ENCODE results near the gene COL18A1.
A peak's percentile ranks its signal among the peaks of the same experiment; 100 is the strongest.

Gene COL18A1

DNA sequence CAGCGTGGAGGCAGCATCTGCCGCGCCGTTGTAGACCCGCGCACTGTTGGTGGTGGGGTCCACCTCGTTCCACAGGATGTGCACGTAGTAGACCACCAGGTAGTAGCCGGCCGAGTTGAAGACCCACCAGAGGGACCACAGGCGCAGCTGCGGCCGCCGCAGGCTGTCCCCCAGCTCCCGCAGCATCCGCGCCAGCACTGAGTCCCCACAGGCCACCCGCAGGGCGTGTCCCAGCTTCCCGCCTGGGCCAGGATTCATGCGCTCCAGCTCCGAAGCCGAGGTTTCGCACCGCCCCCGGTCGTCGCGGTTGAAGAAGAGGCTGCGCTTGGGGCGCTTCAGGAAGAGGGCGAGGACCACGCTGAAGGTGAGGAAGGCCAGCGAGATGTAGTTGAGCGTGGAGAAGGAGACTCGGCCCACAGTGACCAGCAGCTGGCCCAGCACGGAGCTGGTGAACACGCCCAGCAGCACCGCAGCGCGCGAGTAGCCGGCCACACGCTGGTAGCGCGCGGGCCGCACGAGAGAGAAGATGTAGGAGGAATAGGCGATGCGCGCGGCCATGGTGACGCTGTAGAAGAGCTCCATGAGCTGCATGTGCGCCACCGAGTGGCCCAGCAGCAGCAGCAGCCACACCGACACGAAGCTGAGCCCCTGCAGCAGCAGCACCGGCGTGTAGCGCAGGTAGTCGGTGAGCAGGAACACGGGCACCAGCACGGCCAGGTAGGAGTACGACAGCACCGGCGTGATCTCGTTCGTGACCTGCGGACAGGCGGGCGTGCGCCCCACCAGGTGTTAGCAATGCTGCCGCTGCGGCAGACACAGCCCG lies 126.6 kb downstream of the COL18A1 start:
- H3K9me3 Mint-ChIP-seq: no peaks in the 10 kb centered on the region
- H3K4me3 Mint-ChIP-seq: no peak overlapping the region
- peaks cover 32% of the 10 kb centered on the region for H3K36me3 Mint-ChIP-seq
- H3K4me1 Mint-ChIP-seq: peaks cover 18% of the 10 kb centered on the region
- CTCF ChIA-PET: no interaction called here
- peak overlapping the region; percentile 28 for H3K27ac Mint-ChIP-seq
- DNase-seq: no peak
- H3K27me3 Mint-ChIP-seq: no peaks in the 10 kb centered on the region

DNA sequence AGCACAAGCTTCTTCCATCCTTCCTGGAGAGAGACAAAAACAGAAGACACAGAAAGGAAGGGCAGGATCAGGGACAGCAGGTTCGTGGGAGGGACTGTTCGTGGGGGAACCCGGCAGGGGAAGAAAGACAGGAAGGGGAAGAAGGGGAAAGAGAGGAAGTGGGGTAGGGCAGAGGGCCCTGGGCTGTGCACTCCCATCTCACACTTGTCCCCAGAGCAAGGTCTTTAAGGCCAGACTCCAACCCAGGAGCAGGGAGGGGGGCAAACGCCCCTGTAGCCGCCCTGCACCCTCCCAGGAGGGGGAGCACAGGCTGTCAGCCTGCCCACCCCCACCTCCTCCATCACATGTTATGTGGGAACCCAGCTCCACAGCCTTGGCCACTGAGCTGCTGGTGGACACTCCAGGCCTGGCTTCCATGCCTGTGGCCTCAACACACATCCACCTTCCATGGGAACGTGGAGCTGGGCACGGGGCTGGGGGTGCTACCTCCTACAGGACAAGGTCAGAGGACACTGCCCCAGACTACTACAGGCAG lies 127.9 kb downstream of the COL18A1 start:
- peak overlapping the region; percentile 93 for H3K27ac Mint-ChIP-seq
- H3K4me3 Mint-ChIP-seq: no peak overlapping the region
- peaks cover 18% of the 10 kb centered on the region for H3K4me1 Mint-ChIP-seq
- peaks cover 28% of the 10 kb centered on the region for H3K36me3 Mint-ChIP-seq
- DNase-seq: no peak
- CTCF ChIA-PET: no interaction called here
- H3K27me3 Mint-ChIP-seq: no peaks in the 10 kb centered on the region
- no peaks in the 10 kb centered on the region for H3K9me3 Mint-ChIP-seq

DNA sequence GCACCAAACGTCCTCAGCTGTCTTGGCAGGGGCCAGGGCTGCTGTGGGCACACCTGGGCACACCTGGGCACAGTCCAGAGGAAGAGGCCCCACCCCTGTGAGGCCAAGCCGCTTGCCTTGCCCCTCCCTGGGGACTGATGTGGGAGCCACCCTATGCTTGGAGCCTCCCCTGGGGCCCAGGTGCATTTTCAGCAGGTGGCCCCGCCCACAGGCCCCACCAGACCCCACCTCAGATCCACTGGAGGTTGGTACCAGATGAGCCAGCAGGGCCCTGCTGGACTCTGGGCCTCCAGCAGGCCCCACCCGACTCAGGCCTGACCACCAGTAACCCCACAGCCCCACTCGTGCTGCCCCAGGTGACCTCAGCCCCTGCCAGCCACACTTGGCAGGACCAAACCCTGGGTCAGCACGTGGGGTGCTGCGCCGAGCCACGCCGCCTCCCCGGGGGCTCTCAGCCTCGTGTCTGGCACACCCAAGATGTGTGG lies 128.4 kb downstream of the COL18A1 start:
- H3K36me3 Mint-ChIP-seq: peaks cover 25% of the 10 kb centered on the region
- H3K9me3 Mint-ChIP-seq: no peaks in the 10 kb centered on the region
- no peaks in the 10 kb centered on the region for H3K27me3 Mint-ChIP-seq
- peak; percentile 20 for DNase-seq
- CTCF ChIA-PET: no interaction called here
- no peak overlapping the region for H3K4me3 Mint-ChIP-seq
- peak overlapping the region; percentile 93 for H3K27ac Mint-ChIP-seq
- peaks cover 18% of the 10 kb centered on the region for H3K4me1 Mint-ChIP-seq

DNA sequence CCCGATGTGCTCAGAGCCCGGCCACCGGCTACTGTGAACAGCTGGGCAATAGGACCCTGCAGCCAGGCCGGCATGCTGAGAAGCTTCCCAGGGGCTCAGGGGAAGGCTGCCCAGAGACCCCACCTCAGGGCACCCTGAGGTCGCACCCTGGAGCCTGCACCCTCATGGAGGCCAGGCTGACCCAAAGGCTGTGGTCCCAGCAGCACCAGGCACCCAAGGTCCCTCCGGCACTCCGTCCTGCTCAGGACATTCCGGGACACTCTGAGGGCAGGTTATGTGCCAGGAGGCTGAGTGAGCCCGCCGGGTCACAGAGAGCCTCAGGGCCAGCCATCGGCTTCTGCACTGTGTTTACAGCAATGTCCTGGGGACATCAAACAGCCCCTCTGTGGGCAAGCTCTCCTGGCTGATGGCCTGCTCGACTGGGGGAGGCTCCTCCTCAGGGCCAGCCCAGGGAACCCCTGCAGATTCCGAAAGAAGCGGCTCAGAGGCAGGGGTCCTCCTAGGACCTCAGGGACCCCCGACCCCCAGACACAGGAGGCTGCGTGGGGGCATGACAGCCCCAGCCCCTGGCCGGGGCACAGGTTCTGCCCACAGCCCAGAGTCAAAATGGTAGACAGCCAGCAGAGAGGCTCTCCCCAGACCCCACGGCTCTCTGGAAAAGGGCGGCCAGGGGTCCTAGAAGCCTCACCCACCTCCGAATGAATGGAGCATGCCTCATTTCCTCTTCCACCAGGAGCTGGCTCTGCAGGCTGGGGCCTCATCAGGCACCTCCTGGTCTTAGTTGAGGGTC lies 129.1 kb downstream of the COL18A1 start:
- Mint-ChIP-seq H3K27ac (no peak overlapping the region), H3K9me3 (no peaks in the 10 kb centered on the region), H3K4me3 (no peak overlapping the region), H3K27me3 (no peaks in the 10 kb centered on the region), H3K36me3 (peaks cover 25% of the 10 kb centered on the region), H3K4me1 (peaks cover 18% of the 10 kb centered on the region)
- CTCF ChIA-PET: no interaction called here
- DNase-seq: peak; percentile 10

DNA sequence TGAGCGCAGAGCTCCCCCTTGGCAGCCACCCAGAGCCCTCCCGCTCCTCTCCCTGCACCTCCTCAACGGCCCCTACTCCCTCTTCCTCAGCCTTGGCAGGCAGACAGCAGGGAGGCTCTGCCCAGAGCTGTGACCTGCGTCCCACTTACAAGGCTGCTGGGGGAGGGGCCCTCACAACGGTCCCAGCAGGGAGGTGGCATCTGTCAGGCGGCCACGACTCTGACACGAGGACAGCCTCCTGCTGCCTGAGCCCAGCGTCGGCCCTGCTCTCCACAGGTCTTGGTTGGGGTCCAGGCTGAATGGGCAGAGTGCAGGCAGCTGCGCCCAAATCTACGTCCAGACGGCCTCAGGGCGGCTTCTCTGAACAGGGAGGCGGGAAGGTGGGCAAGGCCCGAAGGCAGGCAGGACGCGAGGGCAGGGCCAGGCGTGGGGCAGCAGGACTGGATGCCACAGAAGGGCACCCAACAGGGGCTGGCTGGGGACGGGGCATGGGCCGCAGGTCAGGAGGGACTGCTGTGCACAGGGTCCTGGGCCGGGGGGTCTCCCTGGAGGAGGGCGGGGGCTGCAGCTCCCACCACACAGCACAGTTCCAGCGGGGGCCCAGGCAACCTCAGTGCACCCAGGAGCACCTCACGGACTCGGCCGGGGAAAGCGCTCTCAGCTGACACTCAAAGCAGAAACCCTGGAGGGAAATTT lies 129.8 kb downstream of the COL18A1 start:
- no peak for DNase-seq
- Mint-ChIP-seq H3K9me3 (no peaks in the 10 kb centered on the region), H3K36me3 (peaks cover 25% of the 10 kb centered on the region), H3K4me1 (peaks cover 20% of the 10 kb centered on the region), H3K27ac (no peak overlapping the region), H3K4me3 (no peak overlapping the region), H3K27me3 (no peaks in the 10 kb centered on the region)
- CTCF ChIA-PET: no interaction called here

DNA sequence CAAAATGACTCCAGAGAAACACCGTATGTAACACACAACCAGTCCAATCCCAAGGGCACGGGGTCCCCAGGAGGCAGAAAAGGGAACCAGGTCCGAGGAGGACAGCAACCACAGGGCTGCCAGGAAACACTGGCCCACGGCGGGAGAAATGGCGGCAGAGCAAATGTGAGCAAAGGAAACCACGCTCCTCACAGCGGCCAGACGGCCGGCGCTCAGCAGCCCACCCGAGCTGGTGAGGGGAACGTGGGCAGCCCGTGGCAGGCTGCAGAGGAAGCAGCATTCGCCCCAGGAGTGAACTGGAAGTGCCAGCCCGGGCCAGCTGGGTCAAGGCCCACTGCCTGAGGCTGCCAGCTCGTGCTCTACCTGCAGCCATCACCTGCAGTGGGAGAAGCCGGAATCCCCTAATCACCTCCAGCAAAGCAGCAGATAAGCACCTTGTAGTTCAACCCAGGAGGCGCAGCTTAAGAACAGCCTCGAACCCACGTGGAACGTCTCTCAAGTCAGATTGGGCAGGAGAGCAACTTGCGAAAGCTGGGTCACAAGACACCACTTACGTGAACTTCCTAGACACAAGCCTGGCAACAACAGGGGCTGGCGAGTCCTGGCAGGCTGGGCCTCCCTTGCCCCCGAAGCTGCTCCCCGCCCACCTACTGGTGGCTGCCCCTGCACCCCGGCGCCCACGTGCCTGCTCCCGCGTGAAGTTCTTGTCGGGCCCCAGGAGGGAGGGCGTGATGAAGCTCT lies 130.5 kb downstream of the COL18A1 start:
- peaks cover 27% of the 10 kb centered on the region for H3K4me1 Mint-ChIP-seq
- no peaks in the 10 kb centered on the region for H3K9me3 Mint-ChIP-seq
- CTCF ChIA-PET: no interaction called here
- no peak overlapping the region for H3K4me3 Mint-ChIP-seq
- H3K27ac Mint-ChIP-seq: no peak overlapping the region
- peaks cover 25% of the 10 kb centered on the region for H3K36me3 Mint-ChIP-seq
- DNase-seq: no peak
- no peaks in the 10 kb centered on the region for H3K27me3 Mint-ChIP-seq

DNA sequence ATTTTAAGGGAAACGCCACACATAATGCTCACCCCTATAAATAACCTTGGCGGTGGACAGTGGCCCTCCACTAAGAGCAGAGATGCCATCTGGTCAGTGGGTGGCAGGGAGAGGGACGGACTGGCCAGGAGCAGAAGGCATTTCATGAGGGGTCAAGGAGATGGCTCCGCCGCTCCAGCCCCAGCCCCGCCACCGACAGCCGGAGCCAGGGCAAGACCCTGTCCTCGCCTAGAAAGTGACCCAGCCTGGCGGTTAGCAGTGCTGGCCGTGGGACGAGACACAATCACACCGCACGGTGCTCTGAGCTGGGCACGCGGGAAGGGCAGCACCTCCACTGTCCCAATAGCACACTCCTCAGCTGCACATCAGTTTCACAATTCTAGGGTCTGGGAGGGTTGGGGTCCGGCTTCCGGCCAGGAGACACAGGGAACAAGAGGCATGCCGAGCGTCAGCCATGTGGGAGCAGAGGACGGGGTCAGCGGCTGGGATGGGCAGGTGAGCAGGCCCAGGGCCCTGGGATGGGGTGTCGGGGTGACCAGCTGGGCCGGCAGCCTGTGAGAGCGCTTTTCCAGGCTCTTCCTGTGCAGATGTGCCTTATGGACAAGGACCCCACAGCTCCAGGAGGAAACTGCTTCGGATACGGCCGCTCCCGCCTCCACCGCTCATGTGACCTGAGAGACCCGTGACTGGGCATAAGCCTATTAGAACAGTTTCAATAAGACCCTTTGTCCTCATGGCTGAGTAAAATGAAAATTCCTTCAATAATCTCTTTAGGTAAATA lies 131.5 kb downstream of the COL18A1 start:
- peaks cover 37% of the 10 kb centered on the region for H3K4me1 Mint-ChIP-seq
- DNase-seq: no peak
- H3K4me3 Mint-ChIP-seq: no peak overlapping the region
- no peaks in the 10 kb centered on the region for H3K9me3 Mint-ChIP-seq
- CTCF ChIA-PET: no interaction called here
- peak overlapping the region; percentile 58 for H3K27ac Mint-ChIP-seq
- H3K27me3 Mint-ChIP-seq: no peaks in the 10 kb centered on the region
- peaks cover 23% of the 10 kb centered on the region for H3K36me3 Mint-ChIP-seq

DNA sequence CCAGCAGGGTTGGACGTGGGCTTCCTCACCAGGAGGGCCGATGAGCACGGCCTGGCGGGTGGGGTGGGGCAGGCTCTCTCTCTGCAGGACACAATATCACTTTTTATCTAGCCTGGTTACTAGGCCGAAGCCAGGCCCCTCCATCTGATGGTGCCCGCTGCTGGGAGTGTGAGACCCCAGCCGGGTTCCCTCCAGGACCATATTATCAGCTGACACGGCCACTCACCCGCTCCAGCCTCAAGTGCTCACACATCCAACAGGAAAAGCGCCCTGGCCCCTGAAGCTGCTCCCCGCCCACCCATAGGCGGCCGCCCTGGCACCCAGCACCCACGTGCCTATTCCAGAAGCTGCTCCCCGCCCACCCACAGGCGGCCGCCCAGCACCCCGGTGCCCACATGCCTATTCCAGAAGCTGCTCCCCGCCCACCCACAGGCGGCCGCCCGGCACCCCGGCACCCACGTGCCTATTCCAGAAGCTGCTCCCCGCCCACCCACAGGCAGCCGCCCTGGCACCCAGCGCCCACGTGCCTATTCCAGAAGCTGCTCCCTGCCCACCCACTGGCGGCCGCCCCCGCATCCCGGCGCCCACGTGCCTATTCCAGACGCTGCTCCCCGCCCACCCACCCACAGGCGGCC lies 132.3 kb downstream of the COL18A1 start:
- Mint-ChIP-seq H3K27me3 (no peaks in the 10 kb centered on the region), H3K36me3 (peaks cover 19% of the 10 kb centered on the region), H3K4me1 (peaks cover 33% of the 10 kb centered on the region), H3K4me3 (no peak overlapping the region), H3K27ac (no peak overlapping the region), H3K9me3 (no peaks in the 10 kb centered on the region)
- peak; percentile 11 for DNase-seq
- CTCF ChIA-PET: no interaction called here

DNA sequence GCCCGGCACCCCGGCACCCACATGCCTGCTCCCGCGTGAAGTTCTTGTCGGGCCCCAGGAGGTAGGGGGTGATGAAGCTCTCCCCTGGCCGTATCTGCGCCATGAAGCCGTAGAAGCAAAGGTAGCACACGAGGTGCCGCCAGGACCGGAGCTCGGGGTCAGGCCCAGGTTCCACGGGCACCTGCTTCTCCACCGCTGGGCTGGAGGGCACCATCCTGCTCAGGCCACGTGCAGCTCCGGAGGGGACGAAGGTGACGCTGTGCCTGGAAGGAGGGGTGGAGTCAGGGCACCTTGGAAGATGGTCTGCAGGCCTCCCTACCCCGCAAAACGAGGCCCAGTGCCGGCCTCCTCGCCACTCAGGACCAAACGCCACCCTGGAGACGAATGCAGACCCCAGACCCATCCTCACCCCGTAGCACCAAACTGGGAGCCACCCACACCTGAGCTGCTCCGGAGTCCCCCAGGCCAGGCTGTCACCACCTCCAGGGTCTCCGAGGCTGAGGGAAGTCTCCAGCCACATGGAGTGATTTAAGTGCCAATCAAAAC lies 132.9 kb downstream of the COL18A1 start:
- DNase-seq: no peak
- H3K9me3 Mint-ChIP-seq: no peaks in the 10 kb centered on the region
- no peak overlapping the region for H3K4me3 Mint-ChIP-seq
- H3K27me3 Mint-ChIP-seq: no peaks in the 10 kb centered on the region
- CTCF ChIA-PET: no interaction called here
- peaks cover 27% of the 10 kb centered on the region for H3K4me1 Mint-ChIP-seq
- peaks cover 17% of the 10 kb centered on the region for H3K36me3 Mint-ChIP-seq
- no peak overlapping the region for H3K27ac Mint-ChIP-seq

DNA sequence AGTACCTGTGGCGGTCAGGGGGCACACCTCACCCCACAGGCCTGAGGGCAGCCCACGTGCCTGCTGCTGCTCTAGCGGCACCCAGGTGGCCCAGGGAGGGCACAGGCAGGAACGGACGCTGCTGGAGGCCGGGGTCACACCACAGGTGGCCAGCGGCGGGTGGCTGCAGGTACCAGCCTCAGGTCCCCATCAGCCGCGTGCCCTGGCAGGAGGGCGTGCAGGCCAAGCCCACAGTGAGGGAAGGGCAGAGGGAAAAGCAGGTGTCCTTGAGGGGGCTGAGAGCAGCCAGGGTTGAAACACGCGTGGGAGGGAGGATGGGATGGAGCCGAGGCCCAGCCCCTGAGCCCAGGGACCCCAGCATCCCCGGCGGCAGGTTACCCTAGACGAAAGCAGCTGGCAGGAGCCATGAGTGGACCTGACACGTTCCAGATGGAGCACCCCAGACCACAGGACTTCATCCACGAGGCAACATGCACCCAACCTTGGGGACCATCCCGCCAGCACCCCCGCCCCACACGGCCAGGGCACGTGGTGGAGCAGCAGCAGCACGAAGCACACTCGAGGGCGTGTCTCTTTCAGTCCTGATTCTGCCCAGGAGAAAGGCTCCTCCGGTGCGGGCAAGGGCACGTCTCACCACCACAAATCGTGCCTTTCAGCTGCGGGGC lies 133.5 kb downstream of the COL18A1 start:
- no peaks in the 10 kb centered on the region for H3K27me3 Mint-ChIP-seq
- H3K27ac Mint-ChIP-seq: no peak overlapping the region
- no peak overlapping the region for H3K4me3 Mint-ChIP-seq
- H3K9me3 Mint-ChIP-seq: no peaks in the 10 kb centered on the region
- CTCF ChIA-PET: no interaction called here
- peaks cover 23% of the 10 kb centered on the region for H3K4me1 Mint-ChIP-seq
- H3K36me3 Mint-ChIP-seq: peaks cover 17% of the 10 kb centered on the region
- peak; percentile 18 for DNase-seq

DNA sequence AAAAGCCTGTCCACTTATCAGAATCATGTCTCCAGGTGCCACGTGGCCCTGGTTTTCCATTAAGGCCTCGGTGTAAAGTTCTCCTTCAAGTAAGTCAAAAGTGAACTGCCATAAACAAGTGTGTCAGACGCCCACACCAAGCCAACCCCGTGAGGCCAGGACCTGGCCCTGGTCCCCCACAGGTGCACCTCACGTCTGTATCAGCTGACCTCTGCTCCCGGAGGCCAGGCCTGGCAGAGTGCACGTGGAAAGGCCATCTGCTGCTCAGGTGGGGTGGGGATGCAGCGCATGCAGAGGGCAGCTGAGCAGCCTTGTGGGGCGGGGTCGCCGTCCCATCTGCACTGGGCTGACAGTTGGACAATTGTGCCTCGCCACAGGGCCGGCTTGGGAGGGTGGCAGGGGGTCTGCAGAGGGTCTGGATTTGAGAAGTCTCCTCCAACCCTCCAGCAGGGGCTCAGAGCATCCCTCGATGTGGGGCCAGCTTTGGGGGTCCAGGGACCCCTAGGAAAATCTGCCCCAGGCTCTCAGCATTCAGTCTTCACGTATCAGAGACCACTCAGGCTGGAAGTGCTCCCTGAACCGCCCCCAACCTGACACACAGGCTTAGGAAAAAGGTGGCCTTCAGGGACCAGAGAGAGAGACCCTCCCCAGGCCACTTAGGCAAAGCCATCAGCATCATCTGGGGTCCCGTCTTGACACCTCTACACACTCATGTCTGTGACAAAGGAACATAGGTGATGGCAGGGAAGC lies 134.3 kb downstream of the COL18A1 start:
- Mint-ChIP-seq H3K27ac (no peak overlapping the region), H3K27me3 (no peaks in the 10 kb centered on the region), H3K4me1 (peaks cover 24% of the 10 kb centered on the region), H3K4me3 (no peak overlapping the region), H3K9me3 (no peaks in the 10 kb centered on the region), H3K36me3 (peaks cover 17% of the 10 kb centered on the region)
- DNase-seq: peak; percentile 18
- CTCF ChIA-PET: interaction anchor here (1.3 kb wide), 1 partner anchor 57 kb away, joined by 3 read pairs; no protein-coding TSS in a partner anchor
